Neutrophil (primary cell): ENCODE data around the gene F12.

ENCODE experiments used
- H3K27ac ChIP-seq: fragments of 200-600 bp; sonication (generic); 2 replicates; pipeline ENCODE4 v1.5.1; 2016; ENCODE audit warnings: mild to moderate bottlenecking, moderate library complexity
- H3K27me3 ChIP-seq: fragments of 200-600 bp; sonication (generic); 2 replicates; pipeline ENCODE4 v1.6.0; 2016; ENCODE audit warnings: mild to moderate bottlenecking
- H3K36me3 ChIP-seq: fragments of 200-600 bp; sonication (generic); 2 replicates; pipeline ENCODE4 v1.5.1; 2017
- H3K4me1 ChIP-seq, 2 experiments: fragments of 200-600 bp in 1 of 2; sonication (generic) in 1 of 2; 1 replicate in 1 of 2; 2 replicates in 1 of 2; pipeline versions ENCODE4 v1.5.1 to v1.6.1; 2013 to 2016; ENCODE audit warnings: low read depth in 1 of 2, low read length in 1 of 2, mild to moderate bottlenecking in 1 of 2, moderate library complexity in 1 of 2; ENCODE audit not compliant: control insufficient read depth in 1 of 2, insufficient read depth in 1 of 2
- H3K4me3 ChIP-seq, 2 experiments: fragments of 200-600 bp in 1 of 2; sonication (generic) in 1 of 2; 1 replicate in 1 of 2; 2 replicates in 1 of 2; pipeline ENCODE4 v1.5.1; 2013 to 2016; ENCODE audit warnings: low read depth in 1 of 2, low read length in 1 of 2, mild to moderate bottlenecking in 1 of 2, moderate library complexity in 1 of 2
- H3K9me3 ChIP-seq: fragments of 200-600 bp; sonication (generic); 2 replicates; pipeline ENCODE4 v1.5.1; 2016
- TF ChIP-seq, protein P1 (sequence below): fragments of 200-600 bp; sonication (generic); IDR thresholded peaks from 2 replicates; pipeline ENCODE4 v1.5.1; 2016; ENCODE audit warnings: antibody characterized with exemption

The F12 gene

GRCh38 chr5:177366528-177367322, 42.6 kb downstream of the F12 start:
- no peaks in the 10 kb centered on the region for H3K9me3 ChIP-seq
- H3K4me1 ChIP-seq = peaks cover 42 to 68% of the 10 kb centered on the region in 2 experiments
- TF ChIP-seq, protein P1, sequence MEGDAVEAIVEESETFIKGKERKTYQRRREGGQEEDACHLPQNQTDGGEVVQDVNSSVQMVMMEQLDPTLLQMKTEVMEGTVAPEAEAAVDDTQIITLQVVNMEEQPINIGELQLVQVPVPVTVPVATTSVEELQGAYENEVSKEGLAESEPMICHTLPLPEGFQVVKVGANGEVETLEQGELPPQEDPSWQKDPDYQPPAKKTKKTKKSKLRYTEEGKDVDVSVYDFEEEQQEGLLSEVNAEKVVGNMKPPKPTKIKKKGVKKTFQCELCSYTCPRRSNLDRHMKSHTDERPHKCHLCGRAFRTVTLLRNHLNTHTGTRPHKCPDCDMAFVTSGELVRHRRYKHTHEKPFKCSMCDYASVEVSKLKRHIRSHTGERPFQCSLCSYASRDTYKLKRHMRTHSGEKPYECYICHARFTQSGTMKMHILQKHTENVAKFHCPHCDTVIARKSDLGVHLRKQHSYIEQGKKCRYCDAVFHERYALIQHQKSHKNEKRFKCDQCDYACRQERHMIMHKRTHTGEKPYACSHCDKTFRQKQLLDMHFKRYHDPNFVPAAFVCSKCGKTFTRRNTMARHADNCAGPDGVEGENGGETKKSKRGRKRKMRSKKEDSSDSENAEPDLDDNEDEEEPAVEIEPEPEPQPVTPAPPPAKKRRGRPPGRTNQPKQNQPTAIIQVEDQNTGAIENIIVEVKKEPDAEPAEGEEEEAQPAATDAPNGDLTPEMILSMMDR = no peak
- no peak overlapping the region for H3K4me3 ChIP-seq
- H3K36me3 ChIP-seq = peaks cover 75% of the 10 kb centered on the region
- H3K27ac ChIP-seq = peak overlapping the region; percentile 19
- no peaks in the 10 kb centered on the region for H3K27me3 ChIP-seq

DNA sequence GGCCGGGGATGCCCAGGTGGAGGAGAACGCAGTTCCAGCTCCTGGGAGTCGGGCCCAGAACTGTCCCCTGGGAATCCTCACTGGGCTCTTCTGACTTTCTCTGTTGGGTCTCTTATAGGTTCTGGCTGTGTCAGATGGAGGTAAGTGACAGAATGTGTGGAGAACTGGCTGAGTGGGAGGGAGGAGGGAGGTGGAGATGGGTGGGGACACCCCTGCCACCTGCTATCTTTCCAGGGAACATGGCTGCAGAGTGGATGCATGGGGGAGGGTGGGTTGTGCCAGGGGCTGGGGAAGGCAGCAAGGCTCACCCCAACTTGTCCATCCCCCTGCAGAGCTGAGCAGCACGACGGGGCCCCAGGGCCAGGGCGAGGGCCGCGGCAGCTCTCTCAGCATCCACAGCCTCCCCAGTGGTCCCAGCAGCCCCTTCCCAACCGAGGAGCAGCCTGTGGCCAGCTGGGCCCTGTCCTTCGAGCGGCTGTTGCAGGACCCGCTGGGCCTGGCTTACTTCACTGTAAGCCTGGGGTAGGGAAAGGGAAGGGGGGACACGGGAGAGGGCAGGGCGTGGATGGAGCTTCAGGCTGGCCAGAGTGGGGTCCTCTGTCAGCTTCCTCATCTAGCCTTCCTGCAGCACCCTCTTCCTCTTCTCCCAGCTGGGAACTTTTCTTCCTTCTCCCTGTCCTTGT, 43.4 kb downstream of the F12 start:
- no peaks in the 10 kb centered on the region for H3K27me3 ChIP-seq
- peaks cover 42 to 68% of the 10 kb centered on the region in 2 experiments for H3K4me1 ChIP-seq
- H3K27ac ChIP-seq = peak overlapping the region; percentile 19
- H3K9me3 ChIP-seq = no peaks in the 10 kb centered on the region
- H3K36me3 ChIP-seq = peaks cover 68% of the 10 kb centered on the region
- H3K4me3 ChIP-seq = no peak overlapping the region
- TF ChIP-seq, protein P1 = no peak

GRCh38 chr5:177364159-177364962, 45.0 kb downstream of the F12 start:
- H3K4me1 ChIP-seq = peaks cover 54 to 69% of the 10 kb centered on the region in 2 experiments
- no peaks in the 10 kb centered on the region for H3K9me3 ChIP-seq
- TF ChIP-seq, protein P1 = no peak

GRCh38 chr5:177363565-177363964, 45.8 kb downstream of the F12 start:
- TF ChIP-seq, protein P1 = no peak
- H3K27me3 ChIP-seq = no peaks in the 10 kb centered on the region
- H3K9me3 ChIP-seq = no peaks in the 10 kb centered on the region
- H3K27ac ChIP-seq = peak overlapping the region; percentile 93
- peaks cover 62 to 67% of the 10 kb centered on the region in 2 experiments for H3K4me1 ChIP-seq
- H3K4me3 ChIP-seq = peak overlapping the region; percentile 62 to 82
- peaks cover 50% of the 10 kb centered on the region for H3K36me3 ChIP-seq

More at GRCh38 chr5:177364159-177364962, 45.0 kb downstream of the F12 start:
- no peaks in the 10 kb centered on the region for H3K27me3 ChIP-seq
- peak overlapping the region; percentile 93 for H3K27ac ChIP-seq
- H3K36me3 ChIP-seq = peaks cover 58% of the 10 kb centered on the region
- H3K4me3 ChIP-seq = peak overlapping the region in 1 of 2 experiments; percentile 13
